MCF 10A (cell line): ENCODE measurements around the gene GRAMD4. TPM values are rescaled to one million over a fixed set of nuclear protein-coding genes. Genes with fewer than 3 reads are reported as not detected.

Experiments used
- BruUV-seq: library from RNA; stranded (reverse); fragments of 400-500 nt; replicated peaks from 2 replicates; lab custom pipeline; 2021; lab: Mats Ljungman, UMichigan
- CTCF ChIA-PET: fragments of 300-600 bp; sonication (Branson Sonifier 250); formaldehyde crosslinking; extraction: SDS; loops from one replicate; lab custom pipeline; 2021; ENCODE audit warnings: antibody characterized with exemption, inconsistent platforms; lab: Yijun Ruan, JAX
- POLR2A ChIA-PET: fragments of 300-600, 350-650 bp; sonication (Branson Sonifier 250); formaldehyde crosslinking; extraction: SDS; loops from one replicate; lab custom pipeline; 2020; ENCODE audit warnings: antibody characterized with exemption, inconsistent platforms; lab: Yijun Ruan, JAX
- DNase-seq: peaks from one replicate; pipeline ENCODE4 v3.0.0-alpha.2; 2018; ENCODE audit not compliant: unreplicated experiment
- H3K27ac Mint-ChIP-seq: one replicate; pipeline ENCODE4 v1.8.0; 2022; ENCODE audit warnings: mild to moderate bottlenecking, low read depth, mixed read lengths; ENCODE audit not compliant: unreplicated experiment
- H3K27me3 Mint-ChIP-seq: one replicate; pipeline ENCODE4 v1.8.0; 2022; ENCODE audit warnings: mixed read lengths; ENCODE audit not compliant: insufficient read depth, unreplicated experiment
- H3K36me3 Mint-ChIP-seq: one replicate; pipeline ENCODE4 v1.8.0; 2022; ENCODE audit warnings: mild to moderate bottlenecking, moderate library complexity, mixed read lengths; ENCODE audit not compliant: insufficient read depth, unreplicated experiment
- H3K4me1 Mint-ChIP-seq: one replicate; pipeline ENCODE4 v1.8.0; 2022; ENCODE audit warnings: mixed read lengths; ENCODE audit not compliant: insufficient read depth, unreplicated experiment
- H3K4me3 Mint-ChIP-seq: one replicate; pipeline ENCODE4 v1.8.0; 2022; ENCODE audit warnings: mild to moderate bottlenecking, moderate library complexity, mixed read lengths; ENCODE audit not compliant: unreplicated experiment
- H3K9me3 Mint-ChIP-seq: one replicate; pipeline ENCODE4 v1.8.0; 2022; ENCODE audit warnings: mixed read lengths; ENCODE audit not compliant: unreplicated experiment
- intact Hi-C: fragments of 100-400 bp; cut with micrococcal nuclease; formaldehyde crosslinking; loops from 2 replicates; pipeline ENCODE4 v1.14.1; 2022
- total RNA-seq: library from RNA; stranded (reverse); gene quantifications from 2 replicates; pipeline ENCODE4 v1.2.3, GENCODE V29; 2022
- TF ChIP-seq, protein P1 (sequence below): fragments of 200-600 bp; IDR thresholded peaks from one replicate; pipeline ENCODE4 v1.8.0; 2022; ENCODE audit warnings: antibody characterized with exemption, mild to moderate bottlenecking; ENCODE audit not compliant: unreplicated experiment

The GRAMD4 gene
- total RNA-seq, 1 experiment from 2014 or later = 15.6 TPM

DNA sequence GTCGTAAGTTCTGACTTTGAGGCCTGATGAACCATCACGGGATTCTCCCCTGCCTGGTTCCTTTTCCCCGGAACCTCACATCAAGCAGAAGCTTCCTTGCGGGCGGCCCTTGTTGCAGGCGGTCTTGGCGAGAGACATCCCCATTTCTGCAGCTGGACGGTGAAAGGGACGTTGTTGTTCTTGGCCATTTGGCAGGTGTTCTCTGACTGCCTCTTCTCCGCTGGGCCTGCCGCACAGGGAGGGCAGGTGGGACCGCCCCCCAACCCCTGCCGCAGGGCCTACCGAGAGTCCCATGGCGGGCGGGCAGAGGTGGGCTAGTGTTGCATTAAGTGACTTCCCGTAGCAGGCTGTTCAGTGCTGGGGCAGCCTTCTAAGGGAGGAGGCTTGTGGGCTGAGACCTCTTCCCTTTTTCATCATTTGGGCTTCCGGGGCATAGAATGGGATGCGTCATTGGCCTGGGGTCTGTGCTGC, 26.9 kb upstream of the GRAMD4 start:
- DNase-seq = no peak
- Mint-ChIP-seq H3K27me3 (no peaks in the 10 kb centered on the region), H3K9me3 (no peaks in the 10 kb centered on the region), H3K27ac (no peak overlapping the region), H3K36me3 (no peaks in the 10 kb centered on the region), H3K4me1 (no peaks in the 10 kb centered on the region), H3K4me3 (no peak overlapping the region)
- POLR2A ChIA-PET = no interaction called here
- intact Hi-C loops = no loop called here
- CTCF ChIA-PET = no interaction called here
- TF ChIP-seq, protein P1, sequence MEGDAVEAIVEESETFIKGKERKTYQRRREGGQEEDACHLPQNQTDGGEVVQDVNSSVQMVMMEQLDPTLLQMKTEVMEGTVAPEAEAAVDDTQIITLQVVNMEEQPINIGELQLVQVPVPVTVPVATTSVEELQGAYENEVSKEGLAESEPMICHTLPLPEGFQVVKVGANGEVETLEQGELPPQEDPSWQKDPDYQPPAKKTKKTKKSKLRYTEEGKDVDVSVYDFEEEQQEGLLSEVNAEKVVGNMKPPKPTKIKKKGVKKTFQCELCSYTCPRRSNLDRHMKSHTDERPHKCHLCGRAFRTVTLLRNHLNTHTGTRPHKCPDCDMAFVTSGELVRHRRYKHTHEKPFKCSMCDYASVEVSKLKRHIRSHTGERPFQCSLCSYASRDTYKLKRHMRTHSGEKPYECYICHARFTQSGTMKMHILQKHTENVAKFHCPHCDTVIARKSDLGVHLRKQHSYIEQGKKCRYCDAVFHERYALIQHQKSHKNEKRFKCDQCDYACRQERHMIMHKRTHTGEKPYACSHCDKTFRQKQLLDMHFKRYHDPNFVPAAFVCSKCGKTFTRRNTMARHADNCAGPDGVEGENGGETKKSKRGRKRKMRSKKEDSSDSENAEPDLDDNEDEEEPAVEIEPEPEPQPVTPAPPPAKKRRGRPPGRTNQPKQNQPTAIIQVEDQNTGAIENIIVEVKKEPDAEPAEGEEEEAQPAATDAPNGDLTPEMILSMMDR = no peak
- no TSS peak for BruUV-seq

DNA sequence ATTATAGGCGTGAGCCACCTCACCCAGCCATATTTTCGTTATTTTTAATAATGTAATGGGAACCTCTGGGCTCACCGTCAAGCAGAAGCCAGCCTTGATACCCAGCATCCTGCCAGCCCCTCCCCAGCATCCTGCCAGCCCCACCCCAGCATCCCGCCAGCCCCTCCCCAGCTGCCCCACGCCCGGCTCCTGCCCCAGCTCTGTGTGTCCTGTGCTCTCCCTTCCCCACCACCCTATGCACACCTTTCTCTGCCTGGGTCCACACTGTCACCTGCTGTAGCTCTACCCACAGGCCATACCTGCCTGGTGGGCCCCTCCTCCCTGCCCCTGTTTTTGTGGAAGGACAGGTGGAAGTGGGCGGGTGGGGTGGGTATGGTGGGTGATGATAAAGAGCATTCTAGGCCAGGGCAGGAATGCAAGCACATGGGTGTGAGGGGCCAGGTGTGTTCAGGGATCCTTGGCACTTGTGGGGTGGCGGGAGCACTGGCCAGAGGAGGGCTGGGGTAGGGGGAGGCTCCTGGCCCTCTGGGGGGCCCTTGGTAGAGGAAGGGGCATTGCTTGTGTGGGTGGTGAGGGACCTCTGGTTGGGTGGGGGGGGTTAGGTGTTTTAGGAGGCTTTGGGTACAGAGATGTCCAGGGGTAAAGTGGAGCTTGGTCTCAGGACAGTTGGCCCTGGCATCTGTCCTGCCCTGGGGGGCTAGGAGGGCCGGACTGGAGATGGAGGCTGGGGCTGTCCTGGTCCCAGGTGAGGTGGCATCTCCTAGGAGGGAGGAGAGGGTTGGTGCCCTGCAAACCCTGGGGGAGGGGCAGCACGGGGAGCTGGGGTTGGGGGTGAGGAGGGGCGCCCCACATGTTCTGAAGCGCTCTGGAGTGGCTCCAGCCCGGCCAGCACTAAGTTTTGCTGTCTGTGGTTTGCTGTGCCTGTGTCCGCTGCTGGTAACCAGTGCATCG, 25.9 kb upstream of the GRAMD4 start:
- no peak overlapping the region for H3K4me3 Mint-ChIP-seq
- CTCF ChIA-PET = no interaction called here
- no peak overlapping the region for H3K27ac Mint-ChIP-seq
- intact Hi-C loops = no loop called here
- H3K27me3 Mint-ChIP-seq = no peaks in the 10 kb centered on the region
- no peaks in the 10 kb centered on the region for H3K4me1 Mint-ChIP-seq
- H3K36me3 Mint-ChIP-seq = no peaks in the 10 kb centered on the region
- POLR2A ChIA-PET = no interaction called here
- no peaks in the 10 kb centered on the region for H3K9me3 Mint-ChIP-seq
- BruUV-seq = no TSS peak
- DNase-seq = no peak
- TF ChIP-seq, protein P1 = no peak

DNA sequence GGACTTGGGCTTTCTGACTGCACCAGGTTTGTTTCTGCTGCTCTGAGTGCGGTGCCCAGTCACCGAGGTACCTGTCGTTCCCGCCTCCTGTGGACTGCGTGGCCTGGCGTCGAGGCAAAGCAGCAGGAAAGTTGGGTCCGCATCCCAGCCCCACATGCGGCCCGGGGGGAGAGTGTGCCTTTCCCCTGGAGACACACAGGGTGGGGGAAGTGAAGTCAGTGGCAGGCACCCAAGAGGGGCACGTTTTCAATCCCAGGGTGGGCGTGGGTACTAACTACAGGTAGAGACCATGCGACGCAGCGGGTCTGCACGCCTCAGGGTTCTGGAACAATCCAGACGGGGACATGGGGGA, 25.3 kb upstream of the GRAMD4 start:
- H3K36me3 Mint-ChIP-seq = no peaks in the 10 kb centered on the region
- H3K4me3 Mint-ChIP-seq = no peak overlapping the region
- ChIA-PET POLR2A (no interaction called here), CTCF (no interaction called here)
- no peak overlapping the region for H3K27ac Mint-ChIP-seq
- no peaks in the 10 kb centered on the region for H3K4me1 Mint-ChIP-seq
- intact Hi-C loops = no loop called here
- DNase-seq = no peak
- TF ChIP-seq, protein P1 = no peak
- no peaks in the 10 kb centered on the region for H3K9me3 Mint-ChIP-seq
- H3K27me3 Mint-ChIP-seq = no peaks in the 10 kb centered on the region
- no TSS peak for BruUV-seq

DNA sequence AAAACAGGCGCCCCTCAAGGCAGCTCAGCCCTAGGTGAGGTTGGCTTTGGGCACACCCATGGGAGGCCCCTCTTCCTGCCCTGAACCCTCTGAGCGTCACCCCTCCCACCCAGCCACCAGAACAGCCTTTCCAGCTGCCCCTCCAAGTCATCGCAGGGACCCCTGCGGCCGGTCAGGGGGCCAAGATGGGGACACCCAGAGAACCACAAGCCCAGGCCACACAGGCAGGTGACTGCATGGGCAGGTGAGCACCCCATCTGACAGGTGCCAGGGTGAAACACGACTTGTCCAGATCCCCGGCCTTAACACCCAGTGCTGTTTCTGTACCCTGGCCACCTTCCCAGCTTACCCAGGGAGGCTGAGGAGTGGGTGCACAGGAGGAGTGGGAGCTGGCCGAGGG, 24.6 kb upstream of the GRAMD4 start:
- Mint-ChIP-seq H3K9me3 (no peaks in the 10 kb centered on the region), H3K4me1 (no peaks in the 10 kb centered on the region), H3K36me3 (no peaks in the 10 kb centered on the region), H3K4me3 (no peak overlapping the region), H3K27ac (no peak overlapping the region), H3K27me3 (no peaks in the 10 kb centered on the region)
- no peak for DNase-seq
- no TSS peak for BruUV-seq
- ChIA-PET POLR2A (interaction anchor here (0.6 kb wide), 1 partner anchor 61 kb away, joined by 3 read pairs; no protein-coding TSS in a partner anchor), CTCF (interaction anchor here (0.7 kb wide), 1 partner anchor 97 kb away, joined by 3 read pairs; no protein-coding TSS in a partner anchor)
- intact Hi-C loops = no loop called here
- TF ChIP-seq, protein P1 = no peak
